Measurements from ENCODE around the gene TTC29. TPM values are rescaled to one million over a fixed set of nuclear protein-coding genes. Genes with fewer than 3 reads are reported as not detected.
"Not testable (repeated sequence)": the region's sequence is repeated elsewhere in the genome, so short reads cannot be mapped to it uniquely, and the experiment has no call there.

Gene TTC29
- polyA plus RNA-seq, 3 donors from 2014 or later, result not detected

- peaks cover 0 to 9% (median 0%) of the 10 kb centered on the region in 6 donors for H3K9me3 Mint-ChIP-seq
- no peak for DNase-seq
- H3K27me3 Mint-ChIP-seq (ENCODE audit: low read depth in 3 of 3), result peaks cover 0 to 3% (median 0%) of the 10 kb centered on the region in 3 donors
- no peaks in the 10 kb centered on the region for H3K4me1 Mint-ChIP-seq
- H3K27ac Mint-ChIP-seq, result no peak overlapping the region
- H3K4me3 Mint-ChIP-seq, result no peak overlapping the region
- H3K36me3 Mint-ChIP-seq, result no peaks in the 10 kb centered on the region
Observed at GRCh38 chr4:146840731-146841130, 104.9 kb downstream of the TTC29 start.

DNA sequence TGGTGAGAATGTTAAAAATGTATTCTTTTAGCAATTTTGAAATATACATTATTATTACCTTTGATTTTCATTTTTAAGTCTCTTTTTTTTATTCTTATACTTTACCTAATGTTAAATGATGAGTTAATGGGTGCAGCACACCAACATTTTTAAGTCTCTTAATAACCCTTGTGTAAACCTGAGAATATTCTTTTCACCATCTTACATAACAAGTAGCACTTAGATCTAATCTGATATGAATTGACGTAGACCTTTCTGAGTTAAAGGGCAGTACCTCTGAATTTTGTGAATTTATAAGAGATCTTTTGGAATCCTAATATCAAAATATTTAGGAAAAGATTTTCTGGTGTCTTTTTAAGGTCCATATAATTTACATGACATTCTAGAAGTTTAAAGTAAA lies 110.6 kb downstream of the TTC29 start:
- Mint-ChIP-seq H3K27ac (no peak overlapping the region), H3K4me1 (no peaks in the 10 kb centered on the region), H3K36me3 (no peaks in the 10 kb centered on the region), H3K27me3 (ENCODE audit: low read depth in 3 of 3) (peaks cover 0 to 4% (median 3%) of the 10 kb centered on the region in 3 donors), H3K9me3 (peaks cover 0 to 2% (median 0%) of the 10 kb centered on the region in 6 donors), H3K4me3 (no peak overlapping the region)
- no peak for DNase-seq

DNA sequence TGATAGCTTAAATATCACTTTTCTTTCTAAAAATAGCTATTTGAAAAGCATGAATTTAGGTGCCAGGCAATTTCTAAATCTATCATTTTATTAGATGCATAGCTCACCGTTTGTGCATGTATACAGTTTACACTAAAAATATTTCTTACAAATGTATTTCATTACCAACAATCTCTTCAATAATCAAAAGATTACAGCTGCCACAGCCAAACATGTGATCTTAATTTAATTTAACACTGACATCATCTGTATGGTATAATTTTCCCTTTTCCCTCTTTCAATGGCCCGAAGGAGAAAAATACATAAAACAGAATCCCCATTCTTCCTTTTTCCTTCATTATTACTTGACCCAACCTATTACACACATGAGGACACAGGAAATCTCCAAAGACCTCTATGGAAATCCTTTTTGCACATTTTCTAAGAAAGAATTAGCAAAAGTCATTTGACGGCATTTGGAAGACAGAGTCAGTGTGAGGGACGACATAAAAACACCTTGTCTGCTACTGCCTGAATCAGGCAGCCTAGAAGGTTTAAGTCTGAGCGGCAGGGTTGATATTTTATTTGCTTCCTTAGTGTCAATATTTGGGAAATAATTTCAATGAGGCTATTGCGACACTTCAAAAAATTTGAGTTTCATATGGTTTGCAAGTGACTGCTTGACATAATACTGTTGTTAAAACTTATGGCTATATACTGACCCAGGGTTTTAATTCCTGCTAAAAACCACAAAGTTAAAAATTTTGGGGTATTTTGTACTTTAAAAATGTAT lies 111.2 kb downstream of the TTC29 start:
- peaks cover 0 to 4% (median 3%) of the 10 kb centered on the region in 3 donors for H3K27me3 Mint-ChIP-seq (ENCODE audit: low read depth in 3 of 3)
- H3K27ac Mint-ChIP-seq, result no peak overlapping the region
- DNase-seq, result no peak
- H3K4me1 Mint-ChIP-seq, result no peaks in the 10 kb centered on the region
- H3K36me3 Mint-ChIP-seq, result no peaks in the 10 kb centered on the region
- no peak overlapping the region for H3K4me3 Mint-ChIP-seq
- peaks cover 0 to 2% (median 0%) of the 10 kb centered on the region in 6 donors for H3K9me3 Mint-ChIP-seq

DNA sequence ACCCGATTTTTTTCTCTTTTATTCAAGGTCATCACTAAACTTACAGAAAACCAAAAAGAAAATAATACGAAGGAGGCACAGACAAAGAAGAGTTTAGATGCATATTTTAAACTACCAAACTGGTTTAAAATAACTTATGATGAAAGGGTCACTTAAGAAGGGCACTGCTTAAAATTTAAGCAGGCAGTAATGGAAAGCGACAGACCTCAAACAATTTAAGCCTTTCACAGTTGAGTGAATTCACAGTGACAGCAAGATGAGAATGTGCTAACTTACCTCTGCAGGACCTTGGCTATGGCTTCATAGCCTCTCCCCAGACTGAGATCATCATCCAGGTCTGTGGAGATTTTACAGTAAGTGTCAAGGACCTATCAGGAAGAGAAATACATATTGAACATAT lies 112.1 kb downstream of the TTC29 start:
- Mint-ChIP-seq H3K27ac (no peak overlapping the region), H3K9me3 (peaks cover 0 to 2% (median 0%) of the 10 kb centered on the region in 6 donors), H3K4me3 (no peak overlapping the region), H3K36me3 (no peaks in the 10 kb centered on the region), H3K27me3 (ENCODE audit: low read depth in 3 of 3) (peaks cover 0 to 4% (median 3%) of the 10 kb centered on the region in 3 donors), H3K4me1 (no peaks in the 10 kb centered on the region)
- no peak for DNase-seq

DNA sequence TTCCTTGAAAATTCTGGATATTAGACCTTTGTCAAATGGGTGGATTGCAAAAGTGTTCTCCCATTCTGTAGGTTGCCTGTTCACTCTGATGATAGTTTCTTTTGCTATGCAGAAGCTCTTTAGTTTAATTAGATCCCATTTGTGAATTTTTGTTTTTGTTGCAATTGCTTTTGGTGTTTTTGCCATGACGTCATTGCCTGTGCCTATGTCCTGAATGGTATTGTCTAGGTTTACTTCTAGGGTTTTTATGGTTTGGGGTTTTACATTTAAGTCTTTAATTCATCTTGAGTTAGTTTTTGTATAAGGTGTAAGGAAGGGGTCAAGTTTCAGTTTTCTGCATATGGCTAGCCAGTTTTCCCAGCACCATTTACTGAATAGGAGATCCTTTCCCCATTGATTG lies 122.7 kb downstream of the TTC29 start:
- H3K27me3 Mint-ChIP-seq (ENCODE audit: low read depth in 3 of 3); H3K27ac Mint-ChIP-seq; DNase-seq; H3K4me1 Mint-ChIP-seq; H3K9me3 Mint-ChIP-seq; H3K4me3 Mint-ChIP-seq; H3K36me3 Mint-ChIP-seq: not testable (repeated sequence)

- H3K9me3 Mint-ChIP-seq, result peaks cover 0 to 8% (median 2%) of the 10 kb centered on the region in 6 donors
- no peaks in the 10 kb centered on the region for H3K4me1 Mint-ChIP-seq
- no peak overlapping the region for H3K27ac Mint-ChIP-seq
- no peaks in the 10 kb centered on the region for H3K36me3 Mint-ChIP-seq
- H3K27me3 Mint-ChIP-seq (ENCODE audit: low read depth in 3 of 3), result peaks cover 0 to 4% (median 2%) of the 10 kb centered on the region in 3 donors
- H3K4me3 Mint-ChIP-seq, result no peak overlapping the region
- DNase-seq, result no peak
Observed at GRCh38 chr4:146814750-146815149, 130.9 kb downstream of the TTC29 start.

- Mint-ChIP-seq H3K36me3 (no peaks in the 10 kb centered on the region), H3K27me3 (ENCODE audit: low read depth in 3 of 3) (peaks cover 1 to 5% (median 3%) of the 10 kb centered on the region in 3 donors), H3K4me1 (no peaks in the 10 kb centered on the region), H3K27ac (no peak overlapping the region), H3K4me3 (no peak overlapping the region), H3K9me3 (peaks cover 0 to 1% (median 0%) of the 10 kb centered on the region in 6 donors)
- no peak for DNase-seq
Observed at GRCh38 chr4:146795711-146796110, 150.0 kb downstream of the TTC29 start.

- H3K4me3 Mint-ChIP-seq, result no peak overlapping the region
- no peak overlapping the region for H3K27ac Mint-ChIP-seq
- peaks cover 0 to 1% (median 0%) of the 10 kb centered on the region in 6 donors for H3K9me3 Mint-ChIP-seq
- H3K27me3 Mint-ChIP-seq (ENCODE audit: low read depth in 3 of 3), result peaks cover 1 to 3% (median 2%) of the 10 kb centered on the region in 3 donors
- DNase-seq, result no peak
- no peaks in the 10 kb centered on the region for H3K36me3 Mint-ChIP-seq
- H3K4me1 Mint-ChIP-seq, result no peaks in the 10 kb centered on the region
Observed at GRCh38 chr4:146793727-146794126, 151.9 kb downstream of the TTC29 start.

DNA sequence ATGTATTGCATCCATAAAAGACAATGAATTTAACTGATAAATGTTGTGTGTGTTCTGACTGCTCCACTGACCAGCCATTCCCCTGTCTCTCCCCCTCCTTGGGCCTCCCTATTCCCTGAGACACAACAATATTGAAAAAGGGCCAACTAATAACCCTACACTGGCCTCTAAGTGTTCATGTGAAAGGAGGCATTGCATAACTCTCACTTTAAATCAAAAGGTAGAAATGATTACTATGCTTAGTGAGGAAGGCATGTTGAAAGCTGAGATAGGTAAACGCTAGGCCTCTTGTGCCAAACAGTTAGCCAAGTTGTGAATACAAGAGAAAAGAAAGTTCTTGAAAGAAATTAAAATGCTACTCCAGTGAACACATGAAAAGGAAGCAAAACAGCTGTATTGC lies 154.2 kb downstream of the TTC29 start:
- Mint-ChIP-seq H3K27me3 (ENCODE audit: low read depth in 3 of 3) (peaks cover 0 to 3% (median 0%) of the 10 kb centered on the region in 3 donors), H3K36me3 (no peaks in the 10 kb centered on the region), H3K27ac (no peak overlapping the region), H3K4me1 (no peaks in the 10 kb centered on the region), H3K9me3 (peaks cover 0 to 1% (median 0%) of the 10 kb centered on the region in 6 donors), H3K4me3 (no peak overlapping the region)
- no peak for DNase-seq

GRCh38 chr4:146790515-146790914 lies 155.1 kb downstream of the TTC29 start:
- H3K27me3 Mint-ChIP-seq (ENCODE audit: low read depth in 3 of 3), result peaks cover 0 to 3% (median 1%) of the 10 kb centered on the region in 3 donors
- no peak for DNase-seq
- H3K36me3 Mint-ChIP-seq, result no peaks in the 10 kb centered on the region
- H3K4me1 Mint-ChIP-seq, result no peaks in the 10 kb centered on the region
- no peak overlapping the region for H3K4me3 Mint-ChIP-seq
- H3K9me3 Mint-ChIP-seq, result peaks cover 0 to 1% (median 0%) of the 10 kb centered on the region in 6 donors
- no peak overlapping the region for H3K27ac Mint-ChIP-seq

DNA sequence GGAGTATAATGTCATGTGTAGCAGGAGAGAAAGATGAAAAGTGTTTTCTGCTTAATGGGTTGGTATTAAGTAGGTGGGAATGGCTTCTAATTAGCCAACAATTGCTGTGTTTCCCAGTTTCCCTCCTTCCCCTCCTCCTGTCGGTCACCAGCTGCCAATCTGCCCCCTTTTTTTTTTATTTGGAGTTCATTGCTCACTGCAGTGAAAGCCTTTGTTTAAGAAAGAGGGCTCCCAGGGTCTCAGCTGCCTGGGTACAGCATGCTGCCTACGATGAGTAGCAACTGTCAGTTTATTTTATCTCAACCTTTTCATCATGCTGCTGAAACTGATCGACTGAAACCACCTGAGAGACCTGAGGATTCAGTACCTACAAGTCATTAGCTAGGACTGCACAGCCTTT lies 157.9 kb downstream of the TTC29 start:
- H3K9me3 Mint-ChIP-seq, result peaks cover 0 to 1% (median 0%) of the 10 kb centered on the region in 6 donors
- no peaks in the 10 kb centered on the region for H3K36me3 Mint-ChIP-seq
- peaks cover 0 to 6% (median 1%) of the 10 kb centered on the region in 3 donors for H3K27me3 Mint-ChIP-seq (ENCODE audit: low read depth in 3 of 3)
- no peak overlapping the region for H3K4me3 Mint-ChIP-seq
- DNase-seq, result no peak
- H3K4me1 Mint-ChIP-seq, result no peaks in the 10 kb centered on the region
- no peak overlapping the region for H3K27ac Mint-ChIP-seq

- no peak for DNase-seq
- peaks cover 0 to 10% (median 3%) of the 10 kb centered on the region in 6 donors for H3K9me3 Mint-ChIP-seq
- H3K4me1 Mint-ChIP-seq, result no peaks in the 10 kb centered on the region
- H3K36me3 Mint-ChIP-seq, result no peaks in the 10 kb centered on the region
- H3K27ac Mint-ChIP-seq, result no peak overlapping the region
- no peak overlapping the region for H3K4me3 Mint-ChIP-seq
- peaks cover 0 to 8% (median 2%) of the 10 kb centered on the region in 3 donors for H3K27me3 Mint-ChIP-seq (ENCODE audit: low read depth in 3 of 3)
Observed at GRCh38 chr4:146776691-146777090, 169.0 kb downstream of the TTC29 start.

- no peak for DNase-seq
- H3K4me3 Mint-ChIP-seq, result no peak overlapping the region
- H3K9me3 Mint-ChIP-seq, result peaks cover 0 to 5% (median 0%) of the 10 kb centered on the region in 6 donors
- H3K27ac Mint-ChIP-seq, result no peak overlapping the region
- no peaks in the 10 kb centered on the region for H3K4me1 Mint-ChIP-seq
- peaks cover 0 to 4% (median 0%) of the 10 kb centered on the region in 3 donors for H3K27me3 Mint-ChIP-seq (ENCODE audit: low read depth in 3 of 3)
- H3K36me3 Mint-ChIP-seq, result no peaks in the 10 kb centered on the region
Observed at GRCh38 chr4:146763560-146763959, 182.1 kb downstream of the TTC29 start.

GRCh38 chr4:146762016-146762415 lies 183.6 kb downstream of the TTC29 start:
- Mint-ChIP-seq H3K27ac (no peak overlapping the region), H3K36me3 (no peaks in the 10 kb centered on the region), H3K27me3 (ENCODE audit: low read depth in 3 of 3) (peaks cover 0 to 4% (median 0%) of the 10 kb centered on the region in 3 donors), H3K9me3 (peaks cover 0 to 11% (median 5%) of the 10 kb centered on the region in 6 donors), H3K4me1 (no peaks in the 10 kb centered on the region), H3K4me3 (no peak overlapping the region)
- DNase-seq, result no peak
